Activated CD4-positive, CD25-positive, alpha-beta regulatory T cell treated with anti-CD3 and anti-CD28 coated beads, Interleukin-2, amount 50 U/mL, for 24 hours (primary cell): ENCODE data around the gene DUSP6.

Experiments used
- ATAC-seq, 2 donors: fragments of 150-1000 bp; cut with Tn5 transposase; one replicate each; pipeline ENCODE4 v1.10.0; 2021; ENCODE audit warnings: mild to moderate bottlenecking in 1 of 2, moderate library complexity in 1 of 2

DUSP6 gene

DNA sequence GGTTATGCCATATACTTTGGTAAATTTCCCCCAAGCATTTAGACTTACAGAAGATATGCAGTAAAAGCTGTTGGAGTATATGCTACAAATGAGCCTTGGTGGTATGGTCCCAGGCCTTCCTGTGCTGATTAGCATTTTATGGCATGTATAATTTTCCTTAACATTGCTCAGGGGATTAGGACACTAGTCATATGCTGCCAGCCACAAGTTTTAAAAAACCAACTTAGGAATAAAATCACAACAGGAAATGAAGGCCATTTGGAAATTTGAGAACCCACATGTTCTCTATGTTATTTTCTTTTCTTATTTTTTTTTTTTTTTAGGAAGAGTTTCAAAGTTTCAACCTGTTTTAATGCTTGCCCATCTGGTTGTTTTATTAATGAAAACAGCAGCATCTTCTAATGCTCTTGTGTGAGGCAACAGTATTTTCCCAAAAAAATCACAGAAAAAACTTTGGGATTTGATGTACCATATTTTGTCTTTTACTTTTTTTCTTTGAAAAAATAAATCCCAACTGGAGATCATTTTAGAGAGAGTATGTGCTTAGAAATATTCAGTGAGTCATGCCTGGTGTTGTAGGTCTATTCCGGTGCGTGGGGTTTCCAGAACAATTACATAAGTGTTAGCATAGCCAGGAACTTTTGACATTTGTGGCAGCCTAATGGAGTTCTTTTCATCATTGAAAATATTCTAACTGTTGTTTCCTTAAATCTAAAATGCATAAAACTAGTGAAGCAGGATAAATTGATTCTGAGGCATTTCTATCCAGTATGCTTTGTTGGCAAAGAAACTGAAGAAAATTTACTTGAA lies 21.7 kb upstream of the DUSP6 start:
- ATAC-seq = no peak

DNA sequence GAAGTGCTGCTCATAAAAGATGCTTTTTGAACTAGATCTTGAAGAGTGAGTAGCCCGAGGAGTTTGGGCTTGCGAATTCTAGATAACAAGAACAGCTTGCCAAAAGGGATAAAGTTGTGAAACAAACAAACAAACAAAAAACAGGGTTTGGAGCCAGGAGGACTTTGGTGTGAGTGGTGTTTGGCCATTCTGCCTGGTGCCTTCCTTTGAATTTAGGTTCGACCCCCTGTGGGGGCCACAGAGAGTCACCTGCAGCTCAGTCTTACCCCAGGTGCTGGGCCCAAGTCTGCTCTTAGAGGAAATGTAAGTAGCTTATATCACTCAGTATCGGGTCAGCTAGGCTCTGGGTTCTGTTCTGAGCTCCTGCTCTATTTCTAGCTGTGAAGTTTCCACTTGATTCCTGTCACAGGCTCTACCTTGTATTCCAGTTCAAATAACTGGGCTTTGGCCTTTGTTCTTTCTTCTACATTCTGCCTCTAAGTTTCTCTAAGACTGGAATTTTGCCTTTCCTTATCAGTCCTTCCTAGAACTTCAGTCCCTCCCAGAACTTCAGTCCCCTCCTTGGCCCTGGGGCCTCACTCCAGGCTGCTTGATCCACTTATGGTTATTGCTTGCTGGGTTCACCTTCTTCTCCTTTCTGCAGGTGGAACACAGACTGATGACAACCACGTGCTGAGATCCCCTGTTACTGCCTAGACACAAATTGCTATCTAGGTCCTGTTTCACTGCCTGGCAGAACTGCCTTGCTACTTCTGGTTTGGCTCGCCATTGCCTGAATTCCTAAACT lies 20.5 kb upstream of the DUSP6 start:
- ATAC-seq = no peak

DNA sequence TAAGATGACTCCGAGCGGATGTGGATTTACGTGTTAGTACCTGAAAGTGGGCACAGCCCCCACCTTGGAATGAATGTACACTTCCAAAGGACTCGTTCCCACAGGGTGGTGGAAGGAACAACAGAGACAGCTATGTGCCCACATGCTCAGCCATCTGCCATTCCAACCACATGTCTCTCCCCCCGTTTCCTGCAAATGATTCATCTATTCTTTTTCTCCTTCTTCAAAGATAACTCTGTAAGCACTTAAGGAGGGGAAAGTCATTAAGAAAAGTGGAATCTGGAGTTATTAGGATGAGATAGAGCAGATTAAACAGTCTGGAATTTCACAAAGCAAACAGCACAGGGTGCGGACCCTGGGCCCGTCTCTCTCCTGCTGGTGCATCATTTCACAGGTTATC lies 18.5 kb upstream of the DUSP6 start:
- ATAC-seq = no peak

DNA sequence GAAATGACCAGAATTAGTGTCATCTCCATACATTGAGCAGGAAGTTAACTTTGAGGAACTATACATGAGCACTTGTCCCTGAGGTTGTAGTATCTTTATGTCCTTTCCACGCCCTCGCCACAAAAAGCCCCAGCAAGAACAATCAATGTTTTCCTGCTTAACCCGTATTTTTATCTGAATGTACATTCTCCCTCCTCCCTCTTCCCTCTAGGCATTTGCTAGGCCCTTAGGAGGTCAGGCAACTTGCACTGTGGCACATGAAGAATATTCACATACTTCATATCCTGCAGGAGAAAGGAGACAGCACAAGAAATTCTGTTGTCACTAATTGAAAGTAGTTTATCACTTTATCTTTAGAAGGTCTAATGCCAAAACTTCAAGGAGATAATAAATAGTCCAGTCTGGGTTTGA lies 18.1 kb upstream of the DUSP6 start:
- ATAC-seq = no peak

DNA sequence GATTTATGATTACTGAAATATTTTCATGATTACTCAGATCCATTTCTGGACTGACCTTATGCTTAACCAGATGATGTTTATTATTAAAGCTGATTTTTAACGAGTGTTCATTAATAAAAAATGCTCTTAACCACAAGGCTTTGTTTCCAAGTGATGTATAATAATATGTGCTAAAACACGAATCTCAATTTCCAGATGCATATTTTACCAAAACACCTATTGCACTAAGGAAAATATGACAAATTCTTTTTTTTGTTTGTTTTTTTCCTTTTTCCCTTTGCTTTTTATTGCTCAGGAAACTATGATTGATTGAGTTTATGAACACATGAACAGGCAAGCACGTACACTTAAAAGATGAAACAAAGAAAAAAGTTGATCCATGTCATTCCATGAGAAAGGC lies 16.9 kb upstream of the DUSP6 start:
- ATAC-seq = no peak

DNA sequence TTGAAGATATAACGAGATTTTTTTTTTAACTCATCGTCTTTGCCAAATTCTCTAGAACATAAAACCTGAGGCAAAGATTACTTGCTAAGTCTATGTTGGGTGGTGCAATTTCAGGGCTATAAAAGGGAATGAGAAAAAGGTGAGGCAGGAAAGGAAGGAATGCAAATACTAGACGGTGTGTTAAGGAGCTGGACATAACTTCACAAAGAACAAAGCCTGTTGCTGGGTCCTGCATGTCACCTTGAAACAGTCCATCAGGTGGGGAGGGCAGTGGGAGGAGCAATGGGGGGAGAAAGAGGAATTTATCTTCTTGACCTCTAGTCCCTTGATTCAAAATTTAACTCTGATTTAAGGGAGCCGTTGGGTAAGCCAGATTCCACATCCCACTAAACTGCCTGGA lies 16.1 kb upstream of the DUSP6 start:
- no peak for ATAC-seq

DNA sequence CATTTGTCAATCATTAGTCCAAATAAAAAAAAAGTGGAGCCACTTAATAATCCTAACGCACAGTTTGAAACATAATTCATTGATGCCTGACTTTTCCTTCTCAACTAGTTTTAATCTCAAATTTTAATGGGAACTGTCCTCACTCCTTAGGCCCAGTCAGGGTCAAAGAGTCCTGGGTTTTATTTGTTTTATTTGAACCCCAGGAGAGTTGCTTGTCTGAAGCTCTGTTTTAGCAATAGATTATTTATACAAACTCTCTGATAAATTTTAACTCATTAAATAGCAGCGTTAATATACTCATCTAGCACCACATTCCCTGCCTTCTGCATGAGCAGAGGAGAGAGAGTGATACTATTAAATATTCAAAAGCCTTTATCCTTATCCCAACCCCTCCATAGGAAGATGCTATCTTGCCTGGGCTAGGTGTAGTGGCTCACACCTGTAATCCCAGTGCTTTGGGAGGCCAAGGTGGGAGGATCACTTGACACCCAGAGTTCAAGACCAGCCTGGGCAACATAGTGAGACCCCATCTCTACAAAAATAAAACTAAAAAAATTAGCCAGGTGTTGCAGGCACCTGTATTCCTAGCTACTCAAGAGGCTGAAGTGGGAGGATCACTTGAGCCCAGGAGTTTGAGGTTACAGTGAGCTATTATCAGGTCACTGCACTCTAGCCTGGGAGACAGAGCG lies 14.5 kb upstream of the DUSP6 start:
- ATAC-seq = no peak

DNA sequence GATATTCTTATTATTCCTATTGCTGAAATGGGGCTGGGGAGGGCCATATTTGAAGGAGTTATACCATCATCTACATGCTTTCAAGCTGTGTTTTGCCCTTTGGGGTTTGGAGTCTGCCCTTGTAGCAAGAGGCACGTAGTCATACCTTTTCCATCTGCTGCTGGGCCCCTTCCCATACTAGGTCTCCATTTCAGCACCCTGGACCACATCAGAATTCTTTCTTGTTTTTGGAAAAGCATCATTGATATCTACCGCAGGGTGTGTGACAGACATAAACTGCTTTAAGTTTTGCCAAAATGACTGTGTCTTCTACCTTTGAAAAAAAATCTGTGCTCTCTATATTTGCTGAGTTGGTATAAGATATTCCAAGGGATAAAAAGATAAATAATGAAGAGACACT lies 12.3 kb upstream of the DUSP6 start:
- ATAC-seq = no peak

DNA sequence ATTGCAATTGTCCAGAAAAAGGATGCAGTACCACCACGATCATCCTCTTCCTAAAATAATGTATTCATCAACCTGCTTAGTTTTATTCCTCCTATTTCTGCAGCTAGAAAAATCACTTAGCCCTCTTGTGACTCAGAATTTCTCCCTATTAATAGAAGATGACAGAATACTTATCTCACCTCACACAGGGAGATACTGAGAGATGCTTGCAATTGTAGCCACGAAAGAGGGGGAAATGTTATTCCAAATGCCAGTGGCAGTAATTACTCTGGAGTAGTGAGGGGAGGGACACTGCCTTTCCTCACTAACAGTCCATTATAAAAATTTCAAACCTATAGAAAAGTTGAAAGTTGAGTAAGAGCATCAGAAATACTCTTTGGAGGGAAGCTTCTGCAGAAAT lies 11.8 kb upstream of the DUSP6 start:
- ATAC-seq = no peak

DNA sequence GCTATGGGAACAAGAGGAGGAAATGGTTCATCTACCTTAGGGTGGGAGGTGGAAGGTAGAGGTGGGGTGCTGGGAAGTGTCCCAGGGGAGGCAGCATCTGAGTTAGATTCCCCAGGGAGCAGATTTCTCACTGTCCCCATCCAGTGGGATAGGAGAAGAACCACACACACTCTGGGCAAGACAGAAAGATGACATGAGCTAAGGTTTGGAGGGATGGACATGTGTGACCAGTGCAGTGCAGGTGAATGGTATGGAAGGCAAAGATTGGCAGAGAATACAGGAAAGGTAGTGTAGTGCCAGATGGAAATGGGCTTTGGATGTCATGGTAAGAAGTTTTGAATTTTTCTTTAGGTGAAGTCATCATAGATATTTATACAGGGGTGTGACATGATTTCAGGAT lies 11.3 kb upstream of the DUSP6 start:
- ATAC-seq = no peak

DNA sequence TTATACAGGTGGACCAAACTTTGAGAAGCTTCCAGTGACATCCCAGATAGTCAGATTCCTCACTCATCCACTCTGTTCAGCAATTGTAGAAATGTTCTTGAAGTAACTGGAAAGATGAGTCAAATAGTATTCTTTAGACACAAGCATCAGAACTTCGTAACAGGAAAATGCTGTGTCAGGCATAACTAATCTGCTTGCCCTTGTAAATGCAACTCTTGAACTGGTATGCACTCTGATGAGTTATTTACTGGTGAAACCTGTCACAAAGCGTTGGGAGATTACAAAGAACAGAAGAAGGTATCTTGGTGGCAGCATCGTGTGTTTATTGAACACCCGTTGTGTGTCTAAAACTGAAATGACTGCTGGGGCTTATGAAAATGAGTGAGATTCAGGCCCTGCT lies 10.8 kb upstream of the DUSP6 start:
- peak; percentile 21 to 55 for ATAC-seq

DNA sequence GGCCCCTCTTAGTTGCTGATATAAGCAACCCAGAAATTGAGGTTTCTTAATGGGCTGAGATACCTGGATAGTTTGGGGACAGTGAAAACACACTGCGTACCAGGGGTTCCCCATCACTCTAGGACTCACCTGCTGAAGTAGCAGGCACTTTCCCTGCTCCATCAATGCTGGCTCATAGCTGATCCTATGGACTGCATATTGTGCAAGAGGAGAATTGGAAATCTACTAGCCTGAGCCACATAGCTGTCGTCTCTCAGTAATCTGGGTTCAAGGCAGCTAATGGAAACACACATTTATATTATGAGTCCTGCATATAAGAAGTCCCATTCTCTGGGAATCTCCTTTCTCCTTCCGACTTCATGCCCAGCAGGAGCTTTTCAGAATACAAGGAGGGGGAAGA lies 7.3 kb upstream of the DUSP6 start:
- no peak for ATAC-seq

DNA sequence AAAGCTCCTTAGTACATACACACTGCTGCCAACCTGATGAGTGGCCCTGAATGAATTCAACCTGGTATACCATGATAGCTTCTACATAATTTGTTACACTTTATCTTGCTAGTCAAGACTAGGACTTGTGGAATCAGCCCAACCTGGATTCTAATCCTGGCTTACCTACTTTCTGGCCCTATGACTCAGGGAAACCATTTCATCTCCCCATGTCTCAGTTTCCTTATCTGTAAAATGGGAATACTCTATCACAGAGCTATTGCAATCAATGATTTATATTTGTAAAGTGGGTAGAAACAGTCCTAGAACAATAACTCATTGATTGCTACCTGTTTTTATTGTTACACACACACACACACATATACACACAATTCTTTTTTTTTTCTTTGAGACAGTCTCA lies 6.5 kb upstream of the DUSP6 start:
- ATAC-seq = no peak

DNA sequence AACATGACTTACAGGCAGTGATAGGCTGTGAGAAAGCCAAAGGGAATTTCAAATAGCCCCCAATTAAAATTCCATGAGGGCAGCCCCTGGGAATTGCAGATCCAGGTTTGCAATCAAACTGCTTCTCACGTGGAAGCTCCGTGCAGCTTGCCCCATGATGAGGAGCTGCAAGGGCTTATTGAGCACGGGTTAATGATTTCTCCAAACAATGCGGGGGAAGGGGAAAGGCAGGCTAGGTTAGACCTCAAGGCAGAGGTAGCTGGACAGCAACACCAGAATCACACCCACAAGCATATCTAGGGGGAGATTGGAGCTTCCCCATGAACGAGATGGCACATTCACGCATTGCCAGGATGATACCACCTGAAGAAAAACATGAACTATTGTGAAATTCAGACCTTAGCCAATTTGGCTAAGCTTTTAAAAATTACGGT lies 5.0 kb upstream of the DUSP6 start:
- ATAC-seq = no peak

DNA sequence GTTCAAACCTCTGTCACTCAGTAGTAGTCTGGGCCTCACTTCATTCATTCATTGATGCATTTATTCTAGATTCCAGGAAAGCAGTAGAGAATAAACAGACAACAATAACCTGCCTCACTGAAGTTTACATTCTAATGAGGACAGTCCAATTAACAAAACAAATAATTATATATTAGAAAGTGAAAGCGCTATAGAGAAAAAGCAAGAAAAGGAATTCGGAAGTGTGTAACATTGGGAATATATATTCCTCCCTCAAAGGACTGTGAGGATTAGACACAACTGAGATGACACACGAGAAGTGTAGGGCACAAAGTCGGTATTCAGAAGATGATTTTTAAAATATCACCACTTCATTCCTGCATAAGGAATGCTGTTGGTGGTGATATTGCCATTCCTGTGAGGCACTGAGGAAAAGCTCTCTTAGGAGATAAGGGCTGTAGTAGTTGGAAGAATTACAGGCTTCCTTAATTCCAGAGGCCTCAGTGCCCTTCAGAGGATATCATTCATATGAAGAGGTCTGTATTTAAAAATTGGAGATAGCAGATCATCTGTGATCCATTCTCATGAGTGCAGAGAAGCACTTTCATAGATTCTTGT lies 3.9 kb upstream of the DUSP6 start:
- no peak for ATAC-seq

DNA sequence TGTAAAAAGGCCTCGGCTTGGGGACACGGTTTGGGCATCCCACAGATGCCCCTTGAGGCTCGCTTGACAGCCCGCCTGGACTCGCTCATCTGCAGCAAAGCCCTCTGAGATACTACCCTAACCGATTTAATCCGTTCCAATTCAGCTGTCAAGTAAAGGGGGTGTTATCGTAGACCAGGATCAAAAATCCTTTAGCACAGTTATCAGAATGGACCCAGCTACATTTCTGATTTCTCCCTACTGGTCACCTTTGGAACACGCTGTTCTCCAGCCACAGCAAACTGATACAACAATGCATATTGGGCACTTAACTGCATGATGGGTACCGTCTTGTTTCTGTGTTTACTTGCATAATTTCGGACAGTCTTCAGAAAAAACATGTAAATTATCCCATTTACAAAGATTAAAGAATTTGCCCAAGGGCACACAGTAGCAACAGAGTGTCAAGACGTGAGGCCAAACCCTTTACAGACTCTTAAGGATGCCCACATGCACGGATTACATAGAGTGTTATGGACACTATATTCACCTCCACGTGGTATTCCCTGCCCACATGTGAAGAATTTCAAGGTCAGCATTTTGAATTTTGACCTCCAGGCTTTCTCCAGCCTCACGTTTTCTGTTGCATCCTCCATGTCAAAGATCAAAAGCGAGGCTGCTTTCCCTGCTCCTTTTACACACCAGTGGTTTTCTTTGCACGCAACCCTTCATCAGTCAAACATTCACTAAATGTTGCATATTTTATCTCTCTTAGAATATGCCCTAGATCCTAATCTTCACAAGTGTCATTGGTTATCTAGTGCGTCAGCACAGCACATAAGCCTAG lies 3.2 kb upstream of the DUSP6 start:
- no peak for ATAC-seq

DNA sequence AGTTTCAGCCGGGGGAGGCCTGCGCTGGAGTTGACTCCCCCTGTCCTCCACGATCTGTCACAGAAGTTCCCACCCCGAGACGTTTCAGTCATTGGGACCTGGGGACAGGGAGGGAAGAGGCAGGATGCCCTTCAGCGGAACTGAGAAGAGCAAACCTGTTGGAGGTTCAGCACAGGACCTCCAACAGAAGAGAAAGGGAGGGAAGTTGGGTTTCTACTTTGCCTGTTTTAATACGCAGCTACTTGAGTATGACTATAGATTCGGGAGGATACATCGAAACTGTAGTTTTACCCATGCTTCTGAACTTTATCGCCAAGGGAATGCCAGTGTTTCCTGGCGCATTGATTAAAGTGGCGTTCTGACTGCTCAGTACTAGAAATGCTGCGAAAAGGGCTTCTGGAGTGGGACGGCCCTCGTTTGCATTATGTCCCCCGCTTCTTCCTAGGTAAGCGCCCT lies 2.3 kb upstream of the DUSP6 start:
- ATAC-seq = no peak

DNA sequence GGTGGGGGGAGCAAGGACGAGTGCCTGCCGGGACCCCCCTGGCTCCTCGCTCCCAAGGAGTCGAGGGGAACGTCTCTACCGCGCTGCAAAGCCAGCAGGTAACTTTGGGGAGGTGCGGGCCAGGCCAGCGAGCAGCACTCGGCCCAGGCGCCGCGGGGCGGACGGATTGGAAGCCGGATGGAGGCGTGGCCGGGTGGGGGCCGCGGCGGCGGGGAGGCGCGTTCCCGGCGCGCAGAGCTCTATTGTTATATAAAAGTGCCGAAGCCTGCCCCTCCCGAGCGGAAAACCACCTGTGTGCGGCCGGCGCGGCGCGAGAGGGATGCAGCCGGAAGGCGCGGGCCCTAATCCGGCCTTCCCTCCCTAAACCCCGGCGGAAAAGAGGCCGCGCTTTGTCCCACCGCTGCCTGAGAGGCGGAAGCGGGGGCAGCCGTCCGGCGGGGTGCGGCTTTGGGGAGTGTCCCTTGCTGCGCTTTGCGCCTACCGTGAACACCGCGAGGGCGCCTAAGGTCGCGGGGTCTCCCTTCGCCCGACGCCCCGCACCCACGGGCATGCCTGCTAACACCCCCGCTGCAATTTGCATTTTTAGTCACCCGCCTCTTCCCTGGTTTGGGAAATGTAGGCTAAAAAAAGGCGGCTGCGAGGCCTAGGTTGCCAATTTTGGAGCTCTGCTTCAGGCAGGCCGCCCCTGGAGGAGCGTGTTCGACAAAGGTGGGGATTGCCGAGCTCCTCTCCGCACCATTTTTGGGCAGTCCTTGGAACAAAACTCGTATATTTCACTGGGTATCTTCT lies 1.7 kb upstream of the DUSP6 start:
- ATAC-seq = peak; percentile 23 to 29

DNA sequence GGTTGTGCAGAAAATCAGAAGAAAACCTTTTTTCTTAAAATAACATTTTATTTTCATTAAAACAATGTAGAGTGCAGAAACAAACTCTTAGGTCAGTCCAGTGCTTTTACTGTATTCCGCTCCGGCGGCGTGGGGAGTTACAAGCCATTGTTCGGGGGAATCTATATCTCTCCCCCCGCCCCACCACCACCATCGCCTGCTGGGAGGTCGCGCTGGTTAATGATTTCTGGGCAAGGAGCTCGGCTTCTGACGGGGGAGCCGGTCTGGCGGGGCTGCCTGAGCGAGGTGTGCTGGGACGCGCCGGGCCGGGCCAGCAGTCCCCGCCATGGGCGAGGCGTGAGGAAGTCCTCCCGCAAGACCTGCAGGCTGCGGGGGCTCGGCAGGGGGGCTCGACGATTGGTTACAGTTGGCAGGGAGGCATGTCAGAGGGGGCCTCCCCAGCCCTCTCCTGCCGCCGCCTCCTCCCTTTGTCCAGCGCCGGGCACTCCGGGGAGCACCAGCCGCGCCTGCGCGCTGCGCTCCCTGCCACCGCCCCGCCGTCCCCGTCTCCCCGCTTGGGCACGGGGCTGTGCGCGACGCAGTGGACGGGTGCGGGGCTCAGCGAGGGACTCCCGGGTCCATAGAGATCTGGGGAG lies 1.0 kb upstream of the DUSP6 start:
- ATAC-seq = peak; percentile 19 to 30

DNA sequence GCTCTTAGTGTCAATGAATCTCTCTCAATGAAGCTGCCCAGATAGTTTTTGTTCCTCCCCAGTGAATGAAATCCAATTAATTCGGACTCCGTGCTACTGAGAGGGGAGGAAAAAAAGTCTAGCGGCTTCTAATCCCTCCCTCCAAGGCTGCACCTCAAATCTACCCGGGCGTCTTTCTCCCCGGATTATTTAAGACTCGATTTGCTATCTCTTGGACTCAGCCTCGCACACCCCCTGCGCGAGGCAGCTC lies 134 bp downstream of the DUSP6 start:
- ATAC-seq = no peak
